HG02970 (cell line): ENCODE measurements around the gene GLB1L2.
A peak's percentile ranks its signal among the peaks of the same experiment; 100 is the strongest.
"Not testable (repeated sequence)": the region's sequence is repeated elsewhere in the genome, so short reads cannot be mapped to it uniquely, and the experiment has no call there.

Experiments used
- ATAC-seq: cut with Tn5 transposase; IDR thresholded peaks from one replicate; pipeline ENCODE4 v1.9.1; 2021; ENCODE audit warnings: mild to moderate bottlenecking, moderate library complexity, moderate number of reproducible peaks; ENCODE audit not compliant: unreplicated experiment, low FRiP score

Gene GLB1L2

GRCh38 chr11:134331354-134332188 is at the start of gene GLB1L2:
GLB1L2 (plus strand) TSS chr11:134331988; CDS start chr11:134332062, 74 bp downstream.
- ATAC-seq = peak; percentile 69

GRCh38 chr11:134282121-134283045 is 49.4 kb upstream of the GLB1L2 start:
- ATAC-seq = no peak

- ATAC-seq = no peak
Observed at GRCh38 chr11:134283461-134284230, 48.1 kb upstream of the GLB1L2 start.

GRCh38 chr11:134284349-134284748 is 47.4 kb upstream of the GLB1L2 start:
- not testable (repeated sequence) for ATAC-seq

GRCh38 chr11:134287561-134287960 is 44.2 kb upstream of the GLB1L2 start:
- ATAC-seq = no peak

- no peak for ATAC-seq
Observed at GRCh38 chr11:134288486-134288885, 43.3 kb upstream of the GLB1L2 start.

GRCh38 chr11:134289167-134289566 is 42.6 kb upstream of the GLB1L2 start:
- no peak for ATAC-seq

GRCh38 chr11:134289789-134290188 is 42.0 kb upstream of the GLB1L2 start:
- ATAC-seq = no peak

GRCh38 chr11:134290646-134291045 is 41.1 kb upstream of the GLB1L2 start:
- no peak for ATAC-seq

- ATAC-seq = no peak
Observed at GRCh38 chr11:134291196-134291595, 40.6 kb upstream of the GLB1L2 start.

GRCh38 chr11:134292661-134293060 is 39.1 kb upstream of the GLB1L2 start:
- ATAC-seq = no peak

- no peak for ATAC-seq
Observed at GRCh38 chr11:134293119-134294113, 38.4 kb upstream of the GLB1L2 start.

- ATAC-seq = no peak
Observed at GRCh38 chr11:134294664-134295063, 37.1 kb upstream of the GLB1L2 start.

GRCh38 chr11:134312223-134312622 is 19.6 kb upstream of the GLB1L2 start:
- ATAC-seq = no peak

- no peak for ATAC-seq
Observed at GRCh38 chr11:134312807-134313206, 19.0 kb upstream of the GLB1L2 start.

- no peak for ATAC-seq
Observed at GRCh38 chr11:134313379-134313778, 18.4 kb upstream of the GLB1L2 start.

GRCh38 chr11:134313821-134314607 is 17.8 kb upstream of the GLB1L2 start:
- no peak for ATAC-seq

- ATAC-seq = no peak
Observed at GRCh38 chr11:134317103-134317502, 14.7 kb upstream of the GLB1L2 start.

- not testable (repeated sequence) for ATAC-seq
Observed at GRCh38 chr11:134321373-134321772, 10.4 kb upstream of the GLB1L2 start.
